Activated CD4-positive, alpha-beta T cell treated with anti-CD3 and anti-CD28 coated beads, Interleukin-2, amount 10 ng/mL, durations not matched to agents 7 days and 5 days (primary cell): Measurements from ENCODE around the gene RBM18. TPM values are rescaled to one million over a fixed set of nuclear protein-coding genes. Genes with fewer than 3 reads are reported as not detected.

Source experiments
- CTCF ChIA-PET: fragments of 350-600 bp; sonication (Branson Sonifier 250); formaldehyde crosslinking; loops from one replicate; lab custom pipeline; 2021; ENCODE audit warnings: antibody characterized with exemption; lab: Charles Lee
- POLR2A ChIA-PET: fragments of 350-600 bp; sonication (Branson Sonifier 250); formaldehyde crosslinking; loops from one replicate; lab custom pipeline; 2021; ENCODE audit warnings: antibody characterized with exemption; lab: Charles Lee
- DNase-seq: peaks from one replicate; pipeline ENCODE4 v3.0.0-alpha.2; 2020
- H3K27ac Mint-ChIP-seq: one replicate; pipeline ENCODE4 v1.8.0; 2021; ENCODE audit warnings: mild to moderate bottlenecking, moderate library complexity, mixed read lengths
- H3K27me3 Mint-ChIP-seq: one replicate; pipeline ENCODE4 v1.8.0; 2021; ENCODE audit warnings: mixed read lengths
- H3K36me3 Mint-ChIP-seq: one replicate; pipeline ENCODE4 v1.8.0; 2021; ENCODE audit warnings: low read depth, mixed read lengths
- H3K4me1 Mint-ChIP-seq: one replicate; pipeline ENCODE4 v1.8.0; 2021; ENCODE audit warnings: mixed read lengths
- H3K4me3 Mint-ChIP-seq: one replicate; pipeline ENCODE4 v1.8.0; 2021; ENCODE audit warnings: mild to moderate bottlenecking, moderate library complexity, mixed read lengths
- H3K9me3 Mint-ChIP-seq: one replicate; pipeline ENCODE4 v1.8.0; 2021; ENCODE audit warnings: mixed read lengths
- total RNA-seq, 2 experiments: library from RNA; stranded (reverse); gene quantifications; one replicate each; pipeline ENCODE4 v1.2.3, GENCODE V29; 2021

The RBM18 gene
- total RNA-seq, 2 experiments from 2014 or later = 21.5 to 23.6 TPM

DNA sequence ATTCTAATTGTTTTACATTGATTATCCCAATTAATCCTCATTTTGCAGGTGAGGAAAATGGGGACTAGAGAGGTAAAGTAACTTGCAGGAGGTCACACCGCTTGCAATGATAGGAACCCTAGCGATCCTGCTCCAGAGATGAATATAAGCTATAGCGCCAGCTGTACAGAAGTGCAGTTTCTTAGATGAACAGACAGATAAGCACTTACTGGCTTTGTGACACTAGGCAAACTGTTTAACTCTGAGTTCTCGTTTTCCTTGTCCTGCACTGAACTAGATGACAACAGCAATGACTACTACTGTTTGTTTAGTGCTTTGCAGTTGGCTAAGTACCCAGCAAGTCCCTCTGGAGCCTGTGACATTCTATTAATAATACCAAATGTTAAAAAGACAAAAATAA, 47.0 kb downstream of the RBM18 start:
- H3K9me3 Mint-ChIP-seq = no peaks in the 10 kb centered on the region
- CTCF ChIA-PET = interaction anchor here (1.1 kb wide), 1 partner anchor 133 kb away, joined by 3 read pairs; no protein-coding TSS in a partner anchor

DNA sequence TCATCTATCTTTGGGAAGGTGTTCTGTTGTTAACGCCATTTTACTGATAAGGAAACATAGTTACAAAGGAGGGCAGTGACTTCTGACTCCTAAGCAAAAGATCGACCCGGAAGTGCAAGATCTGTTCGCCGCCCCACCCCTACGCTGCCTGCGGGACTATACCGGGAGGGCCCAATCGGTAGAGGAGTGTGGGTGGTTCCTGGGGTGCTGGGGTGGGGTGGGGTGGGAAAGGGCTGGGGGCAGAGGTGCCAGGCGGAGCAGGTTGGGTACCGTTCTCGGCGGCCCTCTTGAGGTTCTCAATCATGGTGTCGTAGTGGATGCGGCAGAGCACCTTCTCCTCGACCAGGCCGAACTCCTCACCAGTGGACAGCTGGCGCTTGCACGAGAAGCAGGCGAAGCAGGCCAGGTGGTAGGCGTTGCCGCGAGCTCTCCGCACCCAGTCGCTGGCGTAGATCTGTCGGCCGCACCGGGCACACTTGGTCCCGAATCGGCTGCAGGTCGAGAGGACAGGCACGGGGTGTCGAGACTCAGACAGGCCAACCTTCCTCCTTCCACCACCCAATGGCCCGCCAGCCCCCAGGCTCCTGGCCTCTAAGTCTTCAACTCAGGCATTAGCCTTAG, 47.7 kb downstream of the RBM18 start:
- no peak for DNase-seq
- POLR2A ChIA-PET = no interaction called here
- no peaks in the 10 kb centered on the region for H3K36me3 Mint-ChIP-seq
- H3K4me3 Mint-ChIP-seq = no peak overlapping the region
- H3K27ac Mint-ChIP-seq = no peak overlapping the region
- H3K27me3 Mint-ChIP-seq = peaks cover 90% of the 10 kb centered on the region
- H3K4me1 Mint-ChIP-seq = peaks cover 33% of the 10 kb centered on the region
- CTCF ChIA-PET = interaction anchor here (1.1 kb wide), 1 partner anchor 134 kb away, joined by 3 read pairs; no protein-coding TSS in a partner anchor
- H3K9me3 Mint-ChIP-seq = no peaks in the 10 kb centered on the region

More for the DNA sequence above, 47.0 kb downstream of the RBM18 start:
- peaks cover 90% of the 10 kb centered on the region for H3K27me3 Mint-ChIP-seq
- DNase-seq = no peak
- H3K4me3 Mint-ChIP-seq = no peak overlapping the region
- POLR2A ChIA-PET = no interaction called here
- no peaks in the 10 kb centered on the region for H3K36me3 Mint-ChIP-seq
- H3K4me1 Mint-ChIP-seq = peaks cover 33% of the 10 kb centered on the region
- H3K27ac Mint-ChIP-seq = no peak overlapping the region

DNA sequence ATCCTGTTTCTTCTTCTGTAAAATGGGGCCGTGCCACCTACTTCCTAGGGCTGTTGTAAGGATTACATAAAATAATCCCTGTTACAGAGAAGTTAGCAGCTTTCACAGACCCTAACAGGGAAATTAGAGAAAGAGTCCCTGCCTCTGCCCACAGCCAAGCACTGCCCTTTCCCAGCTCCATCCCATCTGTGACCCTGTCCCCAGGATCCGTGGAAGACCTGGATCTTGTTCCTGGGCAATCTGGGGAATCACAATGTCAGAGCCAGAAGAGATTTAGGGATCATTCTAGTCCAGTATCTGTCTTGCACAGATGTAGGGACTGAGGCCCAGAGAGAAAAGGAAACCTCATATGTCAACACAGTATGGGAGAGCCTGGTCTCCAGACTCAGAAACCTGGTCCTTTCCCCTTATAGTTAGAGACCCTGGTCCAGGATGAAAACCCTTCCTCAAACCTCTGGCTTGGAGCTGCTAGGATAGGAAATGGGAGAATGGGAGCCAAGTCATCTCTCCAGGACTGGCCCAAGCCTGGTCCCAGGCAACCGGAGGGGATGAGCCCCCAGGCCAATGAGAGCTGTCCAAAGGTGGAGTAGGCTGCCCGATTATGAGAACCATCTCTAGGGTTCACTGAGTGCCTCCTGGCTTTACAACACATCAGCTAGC, 48.4 kb downstream of the RBM18 start:
- Mint-ChIP-seq H3K4me1 (peaks cover 33% of the 10 kb centered on the region), H3K4me3 (no peak overlapping the region), H3K9me3 (no peaks in the 10 kb centered on the region), H3K36me3 (no peaks in the 10 kb centered on the region), H3K27ac (no peak overlapping the region), H3K27me3 (peaks cover 90% of the 10 kb centered on the region)
- DNase-seq = no peak
- CTCF ChIA-PET = interaction anchor here (1.1 kb wide), 1 partner anchor 134 kb away, joined by 3 read pairs; no protein-coding TSS in a partner anchor
- POLR2A ChIA-PET = no interaction called here

DNA sequence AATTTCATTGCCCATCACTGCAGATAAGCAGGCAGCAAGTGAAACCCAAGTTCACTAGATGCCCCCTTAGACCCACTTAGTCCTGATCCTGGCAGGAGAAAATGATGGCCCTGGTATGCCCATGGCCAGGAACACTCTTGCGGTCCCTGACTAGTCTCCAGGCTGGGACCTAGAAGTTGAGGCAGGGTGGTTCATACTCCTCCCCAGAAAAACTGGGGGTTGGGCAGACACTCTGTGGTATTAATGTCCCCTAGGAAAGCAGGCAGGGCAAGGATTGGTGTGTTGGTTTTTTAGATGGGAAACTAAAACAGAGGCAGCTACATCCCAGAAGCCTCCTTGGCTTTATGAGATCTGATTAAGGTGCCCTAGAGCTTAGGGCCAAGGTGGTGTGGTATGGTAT, 49.0 kb downstream of the RBM18 start:
- H3K36me3 Mint-ChIP-seq = no peaks in the 10 kb centered on the region
- ChIA-PET CTCF (no interaction called here), POLR2A (no interaction called here)
- H3K9me3 Mint-ChIP-seq = no peaks in the 10 kb centered on the region
- no peak overlapping the region for H3K27ac Mint-ChIP-seq
- peaks cover 33% of the 10 kb centered on the region for H3K4me1 Mint-ChIP-seq
- H3K27me3 Mint-ChIP-seq = peaks cover 89% of the 10 kb centered on the region
- DNase-seq = no peak
- H3K4me3 Mint-ChIP-seq = no peak overlapping the region

DNA sequence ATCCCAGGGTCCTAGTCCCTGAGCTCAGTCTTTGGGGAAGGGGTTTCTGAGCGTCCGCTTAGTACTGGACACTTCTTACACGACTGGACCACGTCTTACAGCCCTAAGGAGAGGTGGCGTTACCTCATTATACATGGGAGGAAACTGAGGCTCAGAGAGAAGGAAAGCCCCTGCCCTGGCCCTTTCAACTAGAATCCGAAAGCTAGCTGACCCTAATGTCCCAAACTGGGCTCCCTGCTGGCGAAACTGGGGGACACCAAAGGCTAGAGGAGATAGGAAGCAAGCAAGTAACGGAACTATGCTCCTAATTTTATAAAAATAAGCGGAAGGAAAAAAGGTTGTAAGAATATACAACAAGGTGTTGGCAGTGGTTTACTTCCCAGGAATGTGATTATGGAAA, 50.1 kb downstream of the RBM18 start:
- no peak for DNase-seq
- POLR2A ChIA-PET = no interaction called here
- Mint-ChIP-seq H3K4me1 (peaks cover 27% of the 10 kb centered on the region), H3K36me3 (no peaks in the 10 kb centered on the region), H3K9me3 (no peaks in the 10 kb centered on the region), H3K27me3 (peaks cover 83% of the 10 kb centered on the region), H3K27ac (no peak overlapping the region), H3K4me3 (peak overlapping the region; percentile 52)
- CTCF ChIA-PET = interaction anchor here (0.7 kb wide), 1 partner anchor 11 kb away, joined by 3 read pairs; no protein-coding TSS in a partner anchor

DNA sequence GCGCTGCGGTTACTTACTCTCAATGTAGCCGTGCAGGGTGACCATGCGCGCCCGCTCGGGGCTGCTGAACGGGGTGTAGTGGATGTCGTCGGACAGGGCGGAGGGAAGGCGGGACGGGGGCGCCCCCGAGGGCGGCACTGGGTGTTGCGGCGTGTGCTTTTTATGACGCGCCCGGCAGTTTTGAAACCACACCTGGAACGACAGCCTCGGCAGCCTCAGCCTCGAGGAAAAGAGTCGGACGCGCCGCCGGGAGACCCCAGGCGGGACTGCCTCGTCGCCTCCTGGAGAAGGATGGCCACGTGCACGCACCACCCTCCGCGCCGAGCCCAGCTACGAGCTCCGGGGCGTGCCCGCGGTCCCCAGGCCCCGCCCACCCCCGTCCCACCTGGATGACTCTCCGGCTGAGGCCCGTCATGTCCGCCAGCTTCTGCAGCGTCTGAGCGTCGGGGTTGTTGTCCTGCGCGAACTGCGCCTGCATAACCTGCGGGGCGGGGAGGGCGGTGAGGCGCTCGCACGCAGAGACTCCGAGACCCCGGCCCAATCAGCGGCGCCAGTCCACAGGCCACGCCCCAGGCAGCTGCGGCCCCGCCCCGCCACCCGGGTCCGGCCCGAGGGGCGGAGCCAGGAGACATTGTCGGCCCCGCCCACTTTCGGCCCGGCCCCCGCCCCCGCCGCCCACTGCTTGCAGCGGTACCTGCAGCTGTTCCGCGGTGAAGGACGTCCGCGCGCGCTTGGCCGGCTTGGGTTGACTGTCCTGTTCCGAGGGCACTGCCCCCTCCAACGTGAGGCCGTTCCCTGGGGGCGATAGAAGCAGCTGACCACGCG, 50.8 kb downstream of the RBM18 start:
- Mint-ChIP-seq H3K9me3 (no peaks in the 10 kb centered on the region), H3K36me3 (no peaks in the 10 kb centered on the region), H3K4me3 (peak overlapping the region; percentile 52), H3K27ac (no peak overlapping the region), H3K27me3 (peaks cover 76% of the 10 kb centered on the region), H3K4me1 (peaks cover 20% of the 10 kb centered on the region)
- ChIA-PET POLR2A (no interaction called here), CTCF (interaction anchor here (0.7 kb wide), 1 partner anchor 12 kb away, joined by 3 read pairs; no protein-coding TSS in a partner anchor)
- DNase-seq = peak; percentile 63

DNA sequence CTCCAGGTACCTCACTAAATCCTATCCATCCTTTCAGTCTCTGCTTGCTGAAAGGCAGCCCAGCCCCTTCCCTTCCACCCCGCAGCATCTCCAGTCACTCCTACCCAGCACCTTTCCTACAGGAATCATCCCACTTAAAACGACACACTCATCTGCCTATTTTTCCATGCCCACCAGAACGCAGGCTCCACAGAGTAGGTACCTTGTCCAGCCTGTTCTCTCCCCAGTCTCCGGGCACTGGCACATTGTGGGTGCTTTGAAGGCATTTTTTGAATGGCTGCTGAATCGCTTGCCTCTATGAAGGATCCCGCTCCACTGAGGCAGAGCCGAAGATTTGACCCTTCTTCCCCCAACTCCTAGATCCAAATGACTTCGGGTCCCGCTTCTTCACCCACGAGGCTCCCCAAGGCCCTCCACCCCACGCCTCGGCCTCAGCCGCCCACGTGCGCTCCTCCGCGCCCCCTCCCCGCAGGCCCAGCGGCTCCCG, 51.5 kb downstream of the RBM18 start:
- Mint-ChIP-seq H3K36me3 (no peaks in the 10 kb centered on the region), H3K27ac (no peak overlapping the region), H3K9me3 (no peaks in the 10 kb centered on the region), H3K4me3 (peak overlapping the region; percentile 28), H3K4me1 (peaks cover 14% of the 10 kb centered on the region), H3K27me3 (peaks cover 69% of the 10 kb centered on the region)
- no peak for DNase-seq
- POLR2A ChIA-PET = no interaction called here
- CTCF ChIA-PET = no interaction called here

DNA sequence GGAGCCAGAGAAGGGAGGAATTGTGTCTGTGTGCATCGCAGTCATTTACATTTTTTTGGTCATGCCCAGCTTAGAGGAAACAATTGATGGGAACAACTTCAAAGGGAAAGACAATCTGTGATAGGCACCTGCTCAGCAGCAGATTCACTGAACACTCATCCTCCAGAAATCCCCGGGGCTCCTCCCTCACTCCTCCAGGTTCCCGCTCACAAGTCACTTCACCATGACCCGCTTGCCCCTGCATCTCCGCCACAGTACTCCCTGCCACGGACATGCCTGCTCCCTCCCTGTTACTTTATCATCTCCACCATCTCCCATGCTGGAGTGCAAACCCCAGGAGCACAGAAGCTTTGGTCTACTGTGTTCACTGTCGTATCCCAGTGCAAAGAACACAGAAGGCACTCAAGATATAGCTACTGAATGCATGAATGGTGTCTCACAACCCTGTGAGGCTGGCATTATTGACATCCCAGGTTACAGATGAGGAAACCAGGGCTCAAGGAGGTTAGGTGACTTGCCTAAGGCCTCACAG, 52.1 kb downstream of the RBM18 start:
- Mint-ChIP-seq H3K4me1 (peaks cover 10% of the 10 kb centered on the region), H3K27ac (no peak overlapping the region), H3K36me3 (no peaks in the 10 kb centered on the region), H3K27me3 (peaks cover 63% of the 10 kb centered on the region), H3K4me3 (peak overlapping the region; percentile 28), H3K9me3 (no peaks in the 10 kb centered on the region)
- ChIA-PET CTCF (interaction anchor here (0.6 kb wide), 1 partner anchor 194 kb away, joined by 3 read pairs; no protein-coding TSS in a partner anchor), POLR2A (no interaction called here)
- no peak for DNase-seq

DNA sequence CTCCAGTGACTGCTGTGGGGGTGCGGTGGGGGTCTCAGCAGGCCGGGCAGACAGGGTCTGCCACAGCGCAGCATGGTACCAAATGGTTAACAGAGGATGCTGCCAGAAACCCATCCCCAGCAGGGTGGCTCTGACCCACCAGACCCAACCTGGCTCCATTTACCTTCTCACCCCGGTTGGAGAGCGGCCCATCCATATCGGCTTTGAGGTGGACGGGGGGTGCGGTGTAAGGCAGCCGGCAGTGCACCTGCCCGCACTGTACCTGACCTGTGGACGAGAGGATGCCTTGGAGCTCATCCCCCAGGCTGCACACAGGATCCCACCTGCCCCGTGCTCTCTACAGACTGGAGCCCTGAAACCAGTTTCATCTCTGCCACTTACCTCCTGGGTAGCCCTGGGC, 55.2 kb downstream of the RBM18 start:
- ChIA-PET POLR2A (interaction anchor here (0.5 kb wide), 1 partner anchor 29 kb away, joined by 3 read pairs; no protein-coding TSS in a partner anchor), CTCF (interaction anchor here (1.1 kb wide), 1 partner anchor 43 kb away, joined by 4 read pairs; no protein-coding TSS in a partner anchor)
- Mint-ChIP-seq H3K4me1 (peaks cover 8% of the 10 kb centered on the region), H3K27ac (no peak overlapping the region), H3K4me3 (no peak overlapping the region), H3K36me3 (no peaks in the 10 kb centered on the region), H3K27me3 (peaks cover 35% of the 10 kb centered on the region), H3K9me3 (no peaks in the 10 kb centered on the region)
- DNase-seq = no peak

DNA sequence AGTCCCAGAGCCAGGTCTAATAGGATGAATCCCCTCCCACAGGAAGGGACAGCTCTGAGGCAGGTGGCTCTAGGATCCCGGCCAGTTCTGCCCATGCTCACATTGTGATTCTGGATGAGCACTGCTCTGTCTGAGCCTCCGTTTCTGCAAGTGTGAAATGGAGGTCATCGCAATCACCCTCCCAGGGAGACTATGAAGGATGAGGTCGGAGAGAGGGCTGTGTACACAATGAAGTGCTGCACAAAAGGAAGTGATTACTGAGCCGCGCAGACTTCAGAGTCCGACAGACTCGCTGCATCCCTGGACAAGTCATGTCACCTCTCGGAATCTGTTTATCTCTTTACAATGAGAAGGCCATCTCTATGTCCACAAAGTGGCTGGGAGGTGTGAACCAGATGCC, 57.5 kb downstream of the RBM18 start:
- ChIA-PET POLR2A (interaction anchor here (0.5 kb wide), 1 partner anchor 22 kb away, joined by 3 read pairs; no protein-coding TSS in a partner anchor), CTCF (interaction anchor here (1.3 kb wide), 1 partner anchor 82 kb away, joined by 5 read pairs; no protein-coding TSS in a partner anchor)
- H3K27ac Mint-ChIP-seq = no peak overlapping the region
- H3K4me1 Mint-ChIP-seq = no peaks in the 10 kb centered on the region
- H3K27me3 Mint-ChIP-seq = peaks cover 18% of the 10 kb centered on the region
- no peak overlapping the region for H3K4me3 Mint-ChIP-seq
- no peaks in the 10 kb centered on the region for H3K9me3 Mint-ChIP-seq
- H3K36me3 Mint-ChIP-seq = no peaks in the 10 kb centered on the region
- DNase-seq = no peak

DNA sequence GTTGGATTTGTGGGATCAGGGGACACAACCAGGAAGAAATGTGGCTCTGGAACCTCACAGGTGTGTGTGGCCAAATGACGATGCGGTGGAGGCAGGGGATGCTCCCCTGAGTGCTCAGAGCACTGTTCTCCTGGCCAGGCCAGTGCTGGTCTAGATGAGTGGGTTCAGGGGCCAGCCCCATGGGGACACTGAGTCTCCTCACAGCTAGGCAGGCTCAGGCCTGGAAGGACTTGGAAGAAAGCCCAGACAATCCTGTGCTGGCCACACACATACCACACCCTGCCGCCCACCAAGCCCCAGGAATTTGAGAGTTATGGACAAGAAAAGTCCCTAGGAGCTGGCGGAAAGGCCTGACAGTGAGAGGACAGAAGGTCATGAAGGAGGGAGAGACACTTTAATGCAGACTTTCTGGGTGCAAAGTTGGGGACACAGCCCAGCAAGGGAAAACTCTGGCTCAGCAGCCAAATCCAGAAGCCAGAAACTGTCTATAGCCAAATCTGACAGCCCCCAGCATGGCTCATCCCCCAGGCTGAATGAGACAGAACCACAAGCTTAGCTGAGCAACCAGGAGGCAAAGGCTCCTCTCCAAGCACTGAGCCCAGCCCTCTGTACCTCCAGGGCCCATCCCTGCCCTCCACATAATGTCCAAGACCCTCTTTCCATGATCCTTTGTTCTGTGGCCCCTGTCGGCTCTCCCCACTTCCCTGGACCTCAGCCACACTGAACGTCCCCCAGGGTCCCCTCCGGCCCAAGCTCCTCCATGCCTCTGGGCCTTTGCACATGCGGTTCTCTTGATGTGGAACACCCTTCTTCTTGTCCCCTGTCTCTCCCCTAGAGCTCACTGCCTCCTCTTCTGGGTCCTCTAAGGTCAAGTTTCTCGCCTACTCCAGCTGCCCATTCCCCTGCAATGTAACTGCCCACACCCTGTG, 58.3 kb downstream of the RBM18 start:
- H3K27me3 Mint-ChIP-seq = peaks cover 11% of the 10 kb centered on the region
- H3K9me3 Mint-ChIP-seq = no peaks in the 10 kb centered on the region
- POLR2A ChIA-PET = no interaction called here
- CTCF ChIA-PET = interaction anchor here (1.3 kb wide), 1 partner anchor 81 kb away, joined by 5 read pairs; no protein-coding TSS in a partner anchor
- no peaks in the 10 kb centered on the region for H3K36me3 Mint-ChIP-seq
- no peak for DNase-seq
- H3K4me3 Mint-ChIP-seq = no peak overlapping the region
- no peaks in the 10 kb centered on the region for H3K4me1 Mint-ChIP-seq
- H3K27ac Mint-ChIP-seq = no peak overlapping the region
